Measurements from ENCODE around the gene SLC1A2. TPM values are rescaled to one million over a fixed set of nuclear protein-coding genes. Genes with fewer than 3 reads are reported as not detected.

The SLC1A2 gene
- total and polyA plus RNA-seq, 11 donors: 0.80 to 23.5 (median 5.2) TPM

DNA sequence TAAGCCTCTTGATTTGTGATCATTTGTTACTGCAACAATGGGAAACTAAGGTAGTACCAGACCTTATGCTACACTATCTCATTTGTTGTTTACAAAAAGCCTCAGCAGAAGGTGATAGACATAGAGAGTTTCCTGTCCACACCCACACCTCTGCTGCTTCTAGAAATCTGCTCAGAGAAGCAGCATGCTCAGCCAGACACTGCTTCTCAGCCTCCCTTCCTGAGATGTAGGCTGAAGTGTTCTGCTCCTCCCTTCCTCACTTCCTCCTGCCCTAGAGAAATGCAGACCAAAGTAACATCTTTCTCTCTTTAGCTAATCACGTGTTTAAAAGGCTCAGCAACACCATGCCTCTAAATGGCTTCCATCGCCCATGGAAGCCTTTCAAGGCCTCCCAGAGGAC, 88.4 kb downstream of the SLC1A2 start:
- peaks cover 0 to 6% (median 0%) of the 10 kb centered on the region in 12 donors for H3K9me3 ChIP-seq
- ATAC-seq: peak in 2 of 4 donors; percentile 46 to 49
- no peak for DNase-seq
- H3K27ac ChIP-seq: peak overlapping the region in 1 of 12 donors; percentile 46
- WGBS, 4 donors: 48 to 78% (median 63%) methylated on average over 2 of the region's 2 CpGs
- H3K36me3 ChIP-seq: no peaks in the 10 kb centered on the region
- H3K4me3 ChIP-seq: no peak overlapping the region
- peaks cover 0 to 43% (median 14%) of the 10 kb centered on the region in 12 donors for H3K4me1 ChIP-seq
- no peak for TF ChIP-seq POLR2A (IDR thresholded peaks at IDR 0.05)
- TF ChIP-seq, protein P1, sequence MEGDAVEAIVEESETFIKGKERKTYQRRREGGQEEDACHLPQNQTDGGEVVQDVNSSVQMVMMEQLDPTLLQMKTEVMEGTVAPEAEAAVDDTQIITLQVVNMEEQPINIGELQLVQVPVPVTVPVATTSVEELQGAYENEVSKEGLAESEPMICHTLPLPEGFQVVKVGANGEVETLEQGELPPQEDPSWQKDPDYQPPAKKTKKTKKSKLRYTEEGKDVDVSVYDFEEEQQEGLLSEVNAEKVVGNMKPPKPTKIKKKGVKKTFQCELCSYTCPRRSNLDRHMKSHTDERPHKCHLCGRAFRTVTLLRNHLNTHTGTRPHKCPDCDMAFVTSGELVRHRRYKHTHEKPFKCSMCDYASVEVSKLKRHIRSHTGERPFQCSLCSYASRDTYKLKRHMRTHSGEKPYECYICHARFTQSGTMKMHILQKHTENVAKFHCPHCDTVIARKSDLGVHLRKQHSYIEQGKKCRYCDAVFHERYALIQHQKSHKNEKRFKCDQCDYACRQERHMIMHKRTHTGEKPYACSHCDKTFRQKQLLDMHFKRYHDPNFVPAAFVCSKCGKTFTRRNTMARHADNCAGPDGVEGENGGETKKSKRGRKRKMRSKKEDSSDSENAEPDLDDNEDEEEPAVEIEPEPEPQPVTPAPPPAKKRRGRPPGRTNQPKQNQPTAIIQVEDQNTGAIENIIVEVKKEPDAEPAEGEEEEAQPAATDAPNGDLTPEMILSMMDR (IDR thresholded peaks at IDR 0.05): no peak
- no peaks in the 10 kb centered on the region for H3K27me3 ChIP-seq
- intact Hi-C loops (cut with DNase I): no loop called here

- Histone ChIP-seq H3K4me3 (no peak overlapping the region), H3K4me1 (peaks cover 0 to 41% (median 14%) of the 10 kb centered on the region in 12 donors), H3K27ac (peak overlapping the region in 1 of 12 donors; percentile 46), H3K36me3 (no peaks in the 10 kb centered on the region), H3K27me3 (no peaks in the 10 kb centered on the region), H3K9me3 (peaks cover 0 to 6% (median 0%) of the 10 kb centered on the region in 12 donors)
- WGBS, 4 donors: 82 to 93% (median 87%) methylated on average over 3 of the region's 3 CpGs
- TF ChIP-seq, protein P1 (IDR thresholded peaks at IDR 0.05): no peak
- TF ChIP-seq POLR2A (IDR thresholded peaks at IDR 0.05): no peak
- ATAC-seq: no peak
- intact Hi-C loops (cut with DNase I): no loop called here
- DNase-seq: no peak
Observed at GRCh38 chr11:35330156-35330889, 89.0 kb downstream of the SLC1A2 start.

DNA sequence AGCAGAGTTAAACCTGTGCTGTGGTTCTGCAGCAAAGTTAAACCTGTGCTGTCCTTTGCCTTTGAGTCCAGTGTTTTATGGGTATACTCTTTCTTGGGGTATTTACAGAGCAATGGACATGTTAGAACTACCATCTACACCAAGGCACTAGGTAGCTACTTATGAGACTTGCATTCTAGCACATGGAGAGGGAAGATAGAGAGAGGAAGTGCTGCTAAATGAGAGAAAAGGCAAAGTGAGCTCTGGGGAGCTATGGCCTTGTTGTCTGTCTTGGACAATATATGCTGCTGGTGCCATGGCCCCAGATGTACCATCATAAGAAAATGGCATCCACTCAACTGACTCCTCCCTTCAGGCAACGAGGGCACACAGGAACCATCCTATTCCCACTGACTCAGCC, 91.5 kb downstream of the SLC1A2 start:
- intact Hi-C loops (cut with DNase I): no loop called here
- no peak for ATAC-seq
- peaks cover 0 to 40% (median 15%) of the 10 kb centered on the region in 12 donors for H3K4me1 ChIP-seq
- no peaks in the 10 kb centered on the region for H3K36me3 ChIP-seq
- no peak overlapping the region for H3K27ac ChIP-seq
- no peak overlapping the region for H3K4me3 ChIP-seq
- no peak for TF ChIP-seq POLR2A (IDR thresholded peaks at IDR 0.05)
- TF ChIP-seq, protein P1 (IDR thresholded peaks at IDR 0.05): no peak
- WGBS, 4 donors: 92% methylated on average over 1 of the region's 1 CpG
- peaks cover 0 to 6% (median 0%) of the 10 kb centered on the region in 12 donors for H3K9me3 ChIP-seq
- no peak for DNase-seq
- H3K27me3 ChIP-seq: no peaks in the 10 kb centered on the region

- H3K27ac ChIP-seq: peak overlapping the region in 1 of 12 donors; percentile 28
- intact Hi-C loops (cut with DNase I): no loop called here
- TF ChIP-seq, protein P1 (IDR thresholded peaks at IDR 0.05): no peak
- no peak for TF ChIP-seq POLR2A (IDR thresholded peaks at IDR 0.05)
Observed at GRCh38 chr11:35326266-35326879, 93.0 kb downstream of the SLC1A2 start.

More at GRCh38 chr11:35326266-35326879, 93.0 kb downstream of the SLC1A2 start:
- whole genome bisulfite sequencing, 4 donors: 65 to 88% (median 78%) methylated on average over 3 of the region's 3 CpGs
- DNase-seq (no peak), ATAC-seq (no peak)
- H3K4me1 ChIP-seq: peaks cover 0 to 53% (median 24%) of the 10 kb centered on the region in 12 donors
- H3K9me3 ChIP-seq: no peaks in the 10 kb centered on the region
- no peaks in the 10 kb centered on the region for H3K27me3 ChIP-seq
- H3K4me3 ChIP-seq: no peak overlapping the region
- H3K36me3 ChIP-seq: no peaks in the 10 kb centered on the region

Data from heart left ventricle (tissue), 16 donors.